HG02884 (cell line): ENCODE results near the gene PCYT1B.

Experiments
- ATAC-seq: cut with Tn5 transposase; IDR thresholded peaks from one replicate; pipeline ENCODE4 v1.9.1; 2021; ENCODE audit warnings: mild to moderate bottlenecking, moderate library complexity; ENCODE audit not compliant: unreplicated experiment

Gene PCYT1B

GRCh38 chrX:24536551-24536950 lies 110.6 kb downstream of the PCYT1B start:
- no peak for ATAC-seq

GRCh38 chrX:24528605-24529004 lies 118.5 kb downstream of the PCYT1B start:
- no peak for ATAC-seq

GRCh38 chrX:24526616-24527015 lies 120.5 kb downstream of the PCYT1B start:
- no peak for ATAC-seq

- no peak for ATAC-seq
These were observed 121.7 kb downstream of the PCYT1B start for GRCh38 chrX:24525455-24525854.

- no peak for ATAC-seq
These were observed 126.7 kb downstream of the PCYT1B start for GRCh38 chrX:24520472-24520871.

GRCh38 chrX:24515447-24515846 lies 131.7 kb downstream of the PCYT1B start:
- ATAC-seq: no peak

GRCh38 chrX:24513416-24513815 lies 133.7 kb downstream of the PCYT1B start:
- ATAC-seq: peak; percentile 99

GRCh38 chrX:24508375-24508774 lies 138.8 kb downstream of the PCYT1B start:
- no peak for ATAC-seq
